ENCODE measurements around the gene NOL4L.

The NOL4L gene

DNA sequence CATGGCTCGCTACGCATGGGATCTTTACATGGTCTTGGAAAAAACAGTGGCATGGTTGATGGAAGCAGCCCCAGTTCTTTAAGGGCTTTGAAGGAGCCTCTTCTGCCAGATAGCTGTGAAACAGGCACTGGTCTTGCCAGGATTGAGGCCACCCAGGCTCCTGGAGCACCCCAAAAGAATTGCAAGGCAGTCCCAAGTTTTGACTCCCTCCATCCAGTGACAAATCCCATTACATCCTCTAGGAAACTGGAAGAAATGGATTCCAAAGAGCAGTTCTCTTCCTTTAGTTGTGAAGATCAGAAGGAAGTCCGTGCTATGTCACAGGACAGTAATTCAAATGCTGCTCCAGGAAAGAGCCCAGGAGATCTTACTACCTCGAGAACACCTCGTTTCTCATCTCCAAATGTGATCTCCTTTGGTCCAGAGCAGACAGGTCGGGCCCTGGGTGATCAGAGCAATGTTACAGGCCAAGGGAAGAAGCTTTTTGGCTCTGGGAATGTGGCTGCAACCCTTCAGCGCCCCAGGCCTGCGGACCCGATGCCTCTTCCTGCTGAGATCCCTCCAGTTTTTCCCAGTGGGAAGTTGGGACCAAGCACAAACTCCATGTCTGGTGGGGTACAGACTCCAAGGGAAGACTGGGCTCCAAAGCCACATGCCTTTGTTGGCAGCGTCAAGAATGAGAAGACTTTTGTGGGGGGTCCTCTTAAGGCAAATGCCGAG, 148.8 kb downstream of the NOL4L start:
- DNase-seq (ENCODE audit: insufficient read length, low spot score) (no peak), FAIRE-seq (no peak)
- TF ChIP-seq POLR2A (IDR thresholded peaks at IDR 0.05; ENCODE audit: low read depth, low read length) (no peak), POLR2AphosphoS5 (IDR thresholded peaks at IDR 0.05; ENCODE audit: low read depth, low read length) (no peak), PAX5 (IDR thresholded peaks at IDR 0.05; ENCODE audit: insufficient read depth, low read length, severe bottlenecking) (no peak)

DNA sequence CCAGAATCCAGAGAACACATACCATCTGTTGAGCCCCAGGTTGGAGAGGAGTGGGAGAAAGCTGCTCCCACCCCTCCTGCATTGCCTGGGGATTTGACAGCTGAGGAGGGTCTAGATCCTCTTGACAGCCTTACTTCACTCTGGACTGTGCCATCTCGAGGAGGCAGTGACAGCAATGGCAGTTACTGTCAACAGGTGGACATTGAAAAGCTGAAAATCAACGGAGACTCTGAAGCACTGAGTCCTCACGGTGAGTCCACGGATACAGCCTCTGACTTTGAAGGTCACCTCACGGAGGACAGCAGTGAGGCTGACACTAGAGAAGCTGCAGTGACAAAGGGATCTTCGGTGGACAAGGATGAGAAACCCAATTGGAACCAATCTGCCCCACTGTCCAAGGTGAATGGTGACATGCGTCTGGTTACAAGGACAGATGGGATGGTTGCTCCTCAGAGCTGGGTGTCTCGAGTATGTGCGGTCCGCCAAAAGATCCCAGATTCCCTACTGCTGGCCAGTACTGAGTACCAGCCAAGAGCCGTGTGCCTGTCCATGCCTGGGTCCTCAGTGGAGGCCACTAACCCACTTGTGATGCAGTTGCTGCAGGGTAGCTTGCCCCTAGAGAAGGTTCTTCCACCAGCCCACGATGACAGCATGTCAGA, 149.6 kb downstream of the NOL4L start:
- DNase-seq (ENCODE audit: insufficient read length, low spot score) = no peak
- no peak for FAIRE-seq
- no peak for TF ChIP-seq SPI1 (IDR thresholded peaks at IDR 0.05; ENCODE audit: low read depth, low read length)

DNA sequence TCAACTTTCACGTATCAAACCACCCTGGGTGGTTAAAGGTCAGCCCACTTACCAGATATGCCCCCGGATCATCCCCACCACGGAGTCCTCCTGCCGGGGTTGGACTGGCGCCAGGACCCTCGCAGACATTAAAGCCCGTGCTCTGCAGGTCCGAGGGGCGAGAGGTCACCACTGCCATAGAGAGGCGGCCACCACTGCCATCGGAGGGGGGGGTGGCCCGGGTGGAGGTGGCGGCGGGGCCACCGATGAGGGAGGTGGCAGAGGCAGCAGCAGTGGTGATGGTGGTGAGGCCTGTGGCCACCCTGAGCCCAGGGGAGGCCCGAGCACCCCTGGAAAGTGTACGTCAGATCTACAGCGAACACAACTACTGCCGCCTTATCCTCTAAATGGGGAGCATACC, 150.7 kb downstream of the NOL4L start:
- TF ChIP-seq POLR2A (IDR thresholded peaks at IDR 0.05; ENCODE audit: low read depth, low read length) (no peak), POLR2AphosphoS5 (IDR thresholded peaks at IDR 0.05; ENCODE audit: low read depth, low read length) (no peak), POU2F2 (IDR thresholded peaks at IDR 0.05; ENCODE audit: low read depth, low read length) (no peak)
- FAIRE-seq = no peak
- no peak for DNase-seq (ENCODE audit: insufficient read length, low spot score)

DNA sequence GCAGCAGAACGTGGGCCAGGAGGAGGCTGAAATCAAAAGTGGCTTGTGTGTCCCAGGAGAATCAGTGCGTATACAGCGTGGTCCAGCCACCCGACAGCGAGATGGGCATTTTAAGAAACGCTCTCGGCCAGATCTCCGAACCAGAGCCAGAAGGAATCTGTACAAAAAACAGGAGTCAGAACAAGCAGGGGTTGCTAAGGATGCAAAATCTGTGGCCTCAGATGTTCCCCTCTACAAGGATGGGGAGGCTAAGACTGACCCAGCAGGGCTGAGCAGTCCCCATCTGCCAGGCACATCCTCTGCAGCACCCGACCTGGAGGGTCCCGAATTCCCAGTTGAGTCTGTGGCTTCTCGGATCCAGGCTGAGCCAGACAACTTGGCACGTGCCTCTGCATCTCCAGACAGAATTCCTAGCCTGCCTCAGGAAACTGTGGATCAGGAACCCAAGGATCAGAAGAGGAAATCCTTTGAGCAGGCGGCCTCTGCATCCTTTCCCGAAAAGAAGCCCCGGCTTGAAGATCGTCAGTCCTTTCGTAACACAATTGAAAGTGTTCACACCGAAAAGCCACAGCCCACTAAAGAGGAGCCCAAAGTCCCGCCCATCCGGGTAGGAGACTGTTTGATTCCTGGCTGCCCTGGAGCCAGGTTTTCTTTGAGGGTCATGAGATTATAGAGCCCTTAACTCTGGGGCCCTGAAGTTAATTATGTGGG, 151.7 kb downstream of the NOL4L start:
- TF ChIP-seq SPI1 (IDR thresholded peaks at IDR 0.05; ENCODE audit: low read depth, low read length) (no peak), PAX5 (IDR thresholded peaks at IDR 0.05; ENCODE audit: insufficient read depth, low read length, severe bottlenecking) (no peak), POLR2A (IDR thresholded peaks at IDR 0.05; ENCODE audit: low read depth, low read length) (no peak), POLR2AphosphoS5 (IDR thresholded peaks at IDR 0.05; ENCODE audit: low read depth, low read length) (no peak), TAF1 (IDR thresholded peaks at IDR 0.05; ENCODE audit: low read depth, low read length) (no peak), POU2F2 (IDR thresholded peaks at IDR 0.05; ENCODE audit: low read depth, low read length) (no peak)
- no peak for FAIRE-seq
- no peak for DNase-seq (ENCODE audit: insufficient read length, low spot score)

DNA sequence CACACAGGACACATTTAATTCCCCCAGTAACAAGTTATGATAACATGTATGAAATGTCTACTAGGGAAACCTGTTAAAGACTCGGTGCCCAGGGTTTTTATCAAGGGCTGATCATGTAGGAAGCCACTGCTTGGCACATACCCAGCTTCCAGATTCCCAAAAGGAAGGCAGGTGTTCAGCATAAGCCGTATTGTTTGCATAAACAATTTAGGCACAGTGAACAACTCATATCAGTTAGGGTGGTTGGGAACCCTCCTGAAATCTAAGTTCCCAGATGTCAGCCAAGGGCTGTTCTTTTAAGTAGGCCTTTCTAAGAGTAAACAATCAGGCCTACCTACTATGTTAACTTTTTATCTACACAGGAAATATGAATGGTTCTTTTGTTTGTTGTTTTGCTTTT, 152.9 kb downstream of the NOL4L start:
- DNase-seq (ENCODE audit: insufficient read length, low spot score) (no peak), FAIRE-seq (no peak)
- TF ChIP-seq POLR2A (IDR thresholded peaks at IDR 0.05; ENCODE audit: low read depth, low read length) (no peak), POLR2AphosphoS5 (IDR thresholded peaks at IDR 0.05; ENCODE audit: low read depth, low read length) (no peak)

DNA sequence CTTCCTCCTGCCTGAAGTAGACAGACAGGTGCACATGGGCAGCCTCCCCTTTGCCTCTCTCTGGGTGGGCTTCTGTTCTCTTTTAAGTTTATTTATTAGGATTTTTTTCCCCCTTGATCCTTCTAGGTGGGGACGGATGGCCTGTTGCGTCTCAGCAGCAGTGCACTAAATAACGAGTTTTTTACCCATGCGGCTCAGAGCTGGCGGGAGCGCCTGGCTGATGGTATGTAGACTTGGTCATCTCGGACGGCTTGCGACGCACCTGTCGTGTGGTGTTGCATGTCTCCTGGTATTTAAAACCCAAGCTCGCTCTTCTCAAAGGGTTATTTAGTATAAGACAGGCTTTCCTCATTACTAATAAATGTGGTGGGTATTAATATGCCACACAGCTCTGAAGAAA, 153.7 kb downstream of the NOL4L start:
- DNase-seq (ENCODE audit: insufficient read length, low spot score) (no peak), FAIRE-seq (no peak)
- TF ChIP-seq POLR2AphosphoS5 (IDR thresholded peaks at IDR 0.05; ENCODE audit: low read depth, low read length) = no peak
- TF ChIP-seq PAX5 (IDR thresholded peaks at IDR 0.05; ENCODE audit: insufficient read depth, low read length, severe bottlenecking) = no peak
- no peak for TF ChIP-seq POU2F2 (IDR thresholded peaks at IDR 0.05; ENCODE audit: low read depth, low read length)
- TF ChIP-seq POLR2A (IDR thresholded peaks at IDR 0.05; ENCODE audit: low read depth, low read length) = no peak
- no peak for TF ChIP-seq SPI1 (IDR thresholded peaks at IDR 0.05; ENCODE audit: low read depth, low read length)
- TF ChIP-seq TAF1 (IDR thresholded peaks at IDR 0.05; ENCODE audit: low read depth, low read length) = no peak

DNA sequence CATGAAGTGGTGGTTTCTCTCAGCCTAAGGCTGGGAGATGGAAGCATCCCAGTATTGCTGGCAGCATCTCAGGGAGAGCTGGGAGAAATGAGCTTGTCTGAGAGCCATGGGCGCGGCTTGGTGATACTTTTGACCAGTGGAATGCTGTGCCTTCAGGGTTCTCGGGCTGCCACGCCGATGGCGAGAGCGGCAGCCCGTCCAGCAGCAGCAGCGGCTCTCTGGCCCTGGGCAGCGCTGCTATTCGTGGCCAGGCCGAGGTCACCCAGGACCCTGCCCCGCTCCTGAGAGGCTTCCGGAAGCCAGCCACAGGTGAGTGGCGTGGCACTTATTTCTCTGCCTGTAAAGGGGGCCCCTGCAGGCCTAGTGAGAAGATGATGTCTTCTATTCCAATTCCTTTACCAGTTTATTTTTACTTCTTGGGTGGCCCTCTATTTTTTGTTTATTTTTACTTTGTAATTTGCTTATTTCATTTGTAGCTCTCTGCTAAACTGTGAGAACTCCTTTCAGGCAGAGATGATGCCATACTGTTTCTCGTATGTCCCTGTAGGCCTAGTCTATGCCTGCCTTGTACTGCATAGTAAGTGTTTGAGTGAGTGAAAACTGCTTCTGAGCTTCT, 155.3 kb downstream of the NOL4L start:
- no peak for TF ChIP-seq TAF1 (IDR thresholded peaks at IDR 0.05; ENCODE audit: low read depth, low read length)
- TF ChIP-seq POLR2AphosphoS5 (IDR thresholded peaks at IDR 0.05; ENCODE audit: low read depth, low read length) = no peak
- no peak for TF ChIP-seq SPI1 (IDR thresholded peaks at IDR 0.05; ENCODE audit: low read depth, low read length)
- no peak for TF ChIP-seq POU2F2 (IDR thresholded peaks at IDR 0.05; ENCODE audit: low read depth, low read length)
- TF ChIP-seq PAX5 (IDR thresholded peaks at IDR 0.05; ENCODE audit: insufficient read depth, low read length, severe bottlenecking) = no peak
- no peak for TF ChIP-seq POLR2A (IDR thresholded peaks at IDR 0.05; ENCODE audit: low read depth, low read length)
- FAIRE-seq (no peak), DNase-seq (ENCODE audit: insufficient read length, low spot score) (no peak)

DNA sequence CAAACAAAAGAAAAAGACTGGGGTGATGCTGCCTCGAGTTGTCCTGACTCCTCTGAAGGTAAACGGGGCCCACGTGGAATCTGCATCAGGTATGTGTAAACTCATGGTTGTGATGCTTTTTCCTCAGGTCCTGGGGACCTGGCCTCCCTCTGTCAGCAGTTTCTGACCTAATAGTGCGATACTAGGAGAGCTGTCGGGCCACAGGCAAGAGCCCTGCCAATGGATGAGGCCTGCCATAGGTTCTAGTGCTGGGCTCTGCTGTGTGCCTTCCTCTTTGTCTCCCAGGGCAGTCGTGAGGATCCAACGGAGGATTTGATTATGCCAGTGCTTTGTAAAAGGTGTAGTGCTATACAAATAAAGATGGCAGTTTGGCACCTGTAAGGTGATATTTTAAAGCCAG, 155.8 kb downstream of the NOL4L start:
- DNase-seq (ENCODE audit: insufficient read length, low spot score) (no peak), FAIRE-seq (no peak)
- TF ChIP-seq POU2F2 (IDR thresholded peaks at IDR 0.05; ENCODE audit: low read depth, low read length) (no peak), SPI1 (IDR thresholded peaks at IDR 0.05; ENCODE audit: low read depth, low read length) (no peak), POLR2AphosphoS5 (IDR thresholded peaks at IDR 0.05; ENCODE audit: low read depth, low read length) (no peak), PAX5 (IDR thresholded peaks at IDR 0.05; ENCODE audit: insufficient read depth, low read length, severe bottlenecking) (no peak), POLR2A (IDR thresholded peaks at IDR 0.05; ENCODE audit: low read depth, low read length) (no peak), TAF1 (IDR thresholded peaks at IDR 0.05; ENCODE audit: low read depth, low read length) (no peak)

DNA sequence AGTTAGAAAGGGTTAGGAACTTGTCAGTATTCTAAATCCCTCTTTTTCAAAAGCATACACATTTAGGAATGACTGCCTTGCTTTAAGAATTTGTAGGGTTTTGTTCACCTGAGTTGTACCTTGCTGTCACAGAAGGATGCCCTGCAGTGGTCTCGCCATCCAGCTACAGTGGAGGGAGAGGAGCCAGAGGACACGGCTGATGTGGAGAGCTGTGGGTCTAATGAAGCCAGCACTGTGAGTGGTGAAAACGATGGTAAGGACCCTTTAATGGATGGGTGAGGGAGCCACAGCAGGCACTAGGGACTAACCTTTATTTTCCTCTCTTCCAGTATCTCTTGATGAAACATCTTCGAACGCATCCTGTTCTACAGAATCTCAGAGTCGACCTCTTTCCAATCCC, 157.1 kb downstream of the NOL4L start:
- FAIRE-seq (no peak), DNase-seq (ENCODE audit: insufficient read length, low spot score) (no peak)
- TF ChIP-seq SPI1 (IDR thresholded peaks at IDR 0.05; ENCODE audit: low read depth, low read length) (no peak), POLR2A (IDR thresholded peaks at IDR 0.05; ENCODE audit: low read depth, low read length) (no peak), POLR2AphosphoS5 (IDR thresholded peaks at IDR 0.05; ENCODE audit: low read depth, low read length) (no peak), TAF1 (IDR thresholded peaks at IDR 0.05; ENCODE audit: low read depth, low read length) (no peak), PAX5 (IDR thresholded peaks at IDR 0.05; ENCODE audit: insufficient read depth, low read length, severe bottlenecking) (no peak), POU2F2 (IDR thresholded peaks at IDR 0.05; ENCODE audit: low read depth, low read length) (no peak)

DNA sequence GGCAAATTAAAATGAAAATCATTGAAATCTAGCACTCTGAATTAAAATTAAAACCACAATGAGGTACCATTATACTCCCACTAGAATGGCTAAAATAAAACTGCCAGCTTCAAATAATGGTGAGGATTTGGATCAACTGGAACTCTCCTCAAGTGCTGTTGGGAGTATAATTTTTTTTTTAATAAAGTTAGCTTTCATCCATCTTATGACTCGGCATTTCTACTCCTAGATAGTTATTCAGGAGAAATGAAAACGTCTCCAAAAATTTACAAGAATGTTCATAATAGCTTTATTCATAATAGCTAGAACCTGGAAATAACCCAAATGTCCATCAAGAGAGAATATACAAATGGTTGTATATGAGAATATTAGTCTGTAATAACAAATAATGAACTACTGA, 163.8 kb downstream of the NOL4L start:
- FAIRE-seq (no peak), DNase-seq (ENCODE audit: insufficient read length, low spot score) (no peak)
- TF ChIP-seq TAF1 (IDR thresholded peaks at IDR 0.05; ENCODE audit: low read depth, low read length) (no peak), POLR2A (IDR thresholded peaks at IDR 0.05; ENCODE audit: low read depth, low read length) (no peak), SPI1 (IDR thresholded peaks at IDR 0.05; ENCODE audit: low read depth, low read length) (no peak), POLR2AphosphoS5 (IDR thresholded peaks at IDR 0.05; ENCODE audit: low read depth, low read length) (no peak), PAX5 (IDR thresholded peaks at IDR 0.05; ENCODE audit: insufficient read depth, low read length, severe bottlenecking) (no peak), POU2F2 (IDR thresholded peaks at IDR 0.05; ENCODE audit: low read depth, low read length) (no peak)
